GM04503 (cell line): ENCODE results near the gene C16orf96.

Experiments used
- DNase-seq: peaks from one replicate; pipeline ENCODE4 v3.0.0-alpha.2; 2012; ENCODE audit warnings: low read depth

C16orf96 gene

DNA sequence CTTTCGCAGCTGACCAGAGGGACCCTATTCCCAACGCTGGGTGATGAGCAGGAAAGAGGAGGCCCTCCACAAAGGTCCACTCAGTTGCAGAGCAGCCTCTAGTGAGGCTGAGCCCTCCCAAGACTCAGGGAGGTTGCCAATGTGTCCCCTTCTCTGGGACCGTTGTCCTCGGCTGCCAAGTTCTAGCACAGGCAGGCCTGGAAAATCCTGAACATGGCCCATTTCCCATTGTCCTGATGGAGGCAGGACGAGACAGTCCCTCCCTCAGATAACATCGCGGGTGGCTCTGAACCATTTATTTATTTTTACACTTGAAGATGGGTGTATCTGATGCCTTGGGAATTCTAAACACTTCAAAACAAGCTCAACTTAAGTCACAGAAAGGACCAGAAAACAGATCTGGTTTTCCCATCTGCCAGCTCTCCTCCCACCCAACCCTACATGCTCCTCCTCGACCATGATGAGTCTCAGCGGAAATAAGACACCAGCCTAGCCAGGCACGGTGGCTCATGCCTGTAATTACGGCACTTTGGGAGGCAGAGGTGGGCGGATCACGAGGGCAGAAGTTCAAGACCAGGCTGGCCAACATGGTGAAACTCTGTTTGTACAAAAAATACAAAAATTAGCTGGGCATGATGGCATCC lies 30.4 kb upstream of the C16orf96 start:
- DNase-seq: no peak

- no peak for DNase-seq
These were observed 26.8 kb upstream of the C16orf96 start for GRCh38 chr16:4529085-4530060.

DNA sequence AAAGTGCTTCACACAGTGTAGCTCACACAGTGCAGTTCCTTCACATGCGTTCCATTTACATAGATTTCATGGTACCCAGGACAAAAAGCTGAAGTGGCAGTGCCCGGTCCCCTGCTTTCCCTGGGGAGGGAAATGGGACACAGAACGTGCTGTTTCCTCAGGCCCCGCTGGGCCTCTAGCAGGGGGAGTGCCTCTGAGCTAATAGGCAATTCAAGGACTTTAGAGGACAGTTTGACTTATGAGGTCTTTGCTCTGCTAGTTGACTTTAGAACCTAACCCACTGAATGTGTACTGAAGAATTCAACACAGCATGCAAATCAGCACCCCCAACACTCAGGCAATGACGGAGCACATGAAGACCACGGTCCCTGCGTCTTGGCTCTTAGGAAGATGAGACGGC lies 24.3 kb upstream of the C16orf96 start:
- no peak for DNase-seq

- no peak for DNase-seq
These were observed 23.9 kb upstream of the C16orf96 start for GRCh38 chr16:4532238-4532637.

GRCh38 chr16:4533490-4533889 lies 22.6 kb upstream of the C16orf96 start:
- DNase-seq: no peak

- no peak for DNase-seq
These were observed 21.9 kb upstream of the C16orf96 start for GRCh38 chr16:4534151-4534790.

DNA sequence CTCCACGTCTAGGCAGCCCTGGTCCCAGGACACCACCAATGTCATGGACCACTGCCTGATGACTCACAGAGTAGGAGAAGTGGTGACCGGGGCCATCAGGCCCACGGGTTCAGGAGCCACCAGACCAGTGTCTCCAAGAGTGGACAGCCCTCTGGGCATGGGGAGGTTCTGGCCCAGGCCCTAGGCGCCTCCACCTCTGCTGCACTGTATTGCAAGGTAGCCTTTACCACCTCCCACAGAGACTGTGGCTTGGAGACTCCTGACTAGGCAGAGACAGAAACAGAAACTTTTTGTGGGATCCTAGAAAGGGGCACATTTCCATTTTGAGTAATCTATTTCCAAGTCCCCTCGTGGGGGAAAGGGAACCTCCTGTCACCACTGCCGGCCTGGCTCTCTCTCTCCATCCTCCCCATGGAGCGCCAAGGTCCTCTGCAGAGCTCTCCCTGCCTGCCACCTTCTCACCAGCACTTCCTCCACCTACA lies 20.5 kb upstream of the C16orf96 start:
- DNase-seq: no peak

DNA sequence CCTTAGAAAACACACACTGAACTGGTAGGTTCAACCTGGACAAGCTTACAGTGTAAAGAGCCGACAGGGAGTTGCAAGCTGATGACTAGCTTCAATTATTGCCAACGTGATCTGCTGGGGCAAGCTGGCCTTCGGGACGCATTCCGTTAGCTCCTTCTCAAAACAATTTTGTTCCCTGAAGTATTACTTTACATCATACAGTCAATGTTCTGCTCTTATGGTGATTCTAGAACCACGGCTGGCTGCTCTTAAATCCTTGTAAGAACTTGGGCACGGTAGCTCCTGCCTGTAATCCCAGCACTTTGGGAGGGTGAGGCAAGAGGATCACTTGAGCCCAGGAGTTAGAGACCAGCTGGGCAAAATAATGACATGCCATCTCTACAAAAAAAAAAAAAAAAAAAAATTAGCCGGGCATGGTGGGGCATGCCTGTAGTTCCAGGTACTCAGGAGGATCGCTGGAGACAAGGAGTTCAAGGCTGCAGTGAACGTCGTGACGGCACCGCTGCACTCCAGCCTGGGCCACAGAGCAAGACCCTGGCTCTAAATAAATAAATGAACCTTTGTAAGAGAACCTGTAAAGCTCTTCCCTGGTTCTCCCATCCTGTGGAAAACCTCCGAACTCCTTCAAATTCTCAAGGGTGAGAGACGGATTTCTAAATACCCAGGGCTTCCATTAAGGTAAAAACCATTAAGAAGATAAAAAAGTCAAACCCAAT lies 19.6 kb upstream of the C16orf96 start:
- no peak for DNase-seq

GRCh38 chr16:4537376-4538343 lies 18.5 kb upstream of the C16orf96 start:
- no peak for DNase-seq

DNA sequence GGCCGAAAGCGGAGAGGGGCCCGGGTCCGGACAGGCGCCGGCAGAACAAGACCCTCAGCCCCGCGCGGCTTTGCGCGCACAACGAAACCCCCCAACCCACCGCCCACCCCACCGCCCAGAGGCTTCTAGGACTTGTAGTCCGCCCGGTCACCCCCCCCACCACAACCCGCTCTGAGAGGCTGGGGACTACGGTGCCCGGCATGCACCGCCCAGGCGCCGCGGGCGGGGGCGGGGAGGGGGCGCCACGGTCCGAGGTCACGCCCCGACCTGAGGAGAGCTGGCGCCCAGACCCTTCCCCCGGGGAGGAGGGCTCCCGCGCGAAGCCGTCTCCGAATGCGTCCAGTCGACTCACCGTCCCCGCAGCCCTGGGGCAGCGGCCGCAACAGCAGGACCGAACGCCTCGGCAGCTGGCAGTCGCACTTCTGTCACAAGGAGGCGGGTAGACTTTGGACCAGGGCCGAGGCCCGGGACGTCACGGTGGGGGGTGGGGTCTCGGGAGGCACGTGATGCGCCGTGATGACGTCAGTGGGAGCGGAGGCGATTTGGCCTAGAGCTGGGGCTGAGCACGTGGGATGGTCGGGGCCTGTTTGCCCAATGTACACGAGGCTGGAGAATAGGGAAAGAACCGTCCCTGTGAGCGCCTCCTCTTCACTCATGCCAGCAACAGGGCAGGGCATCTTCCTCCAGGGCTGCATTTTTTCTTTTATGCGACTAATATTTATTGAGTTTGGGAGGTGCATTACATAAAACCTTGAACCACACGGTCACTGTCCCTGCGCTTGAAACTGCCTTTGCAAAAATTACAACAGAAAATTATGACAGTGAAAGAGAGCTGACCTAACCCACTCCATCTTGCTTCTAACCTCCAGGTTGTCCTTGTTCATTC lies 17.5 kb upstream of the C16orf96 start, which contains the start of gene CDIP1:
Gene CDIP1, minus strand, starts transcription at position 424 of the 886 bp plus-strand sequence. CDS start 24,643 bp downstream, outside the sequence.
- peak; percentile 61 for DNase-seq

- no peak for DNase-seq
These were observed 16.3 kb upstream of the C16orf96 start for GRCh38 chr16:4539716-4540284.

DNA sequence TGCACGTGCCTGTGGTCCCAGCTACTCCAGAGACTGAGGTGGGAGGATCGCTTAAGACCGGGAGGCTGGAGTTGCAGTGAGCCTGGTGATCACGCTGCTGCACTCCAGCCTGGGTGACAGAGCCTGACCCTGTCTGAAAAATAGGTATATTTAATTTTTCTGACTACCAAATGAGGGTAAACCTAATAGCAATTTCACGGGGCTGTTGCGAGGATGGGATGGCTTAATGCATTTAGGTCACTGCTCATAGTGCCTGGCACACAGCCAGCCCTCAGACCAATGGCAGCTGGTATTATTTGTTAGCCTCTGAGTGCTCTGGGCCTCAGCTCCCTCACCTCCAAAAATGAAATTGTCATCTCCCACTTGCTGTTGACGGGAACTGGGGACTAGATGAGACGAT lies 11.7 kb upstream of the C16orf96 start:
- DNase-seq: no peak

DNA sequence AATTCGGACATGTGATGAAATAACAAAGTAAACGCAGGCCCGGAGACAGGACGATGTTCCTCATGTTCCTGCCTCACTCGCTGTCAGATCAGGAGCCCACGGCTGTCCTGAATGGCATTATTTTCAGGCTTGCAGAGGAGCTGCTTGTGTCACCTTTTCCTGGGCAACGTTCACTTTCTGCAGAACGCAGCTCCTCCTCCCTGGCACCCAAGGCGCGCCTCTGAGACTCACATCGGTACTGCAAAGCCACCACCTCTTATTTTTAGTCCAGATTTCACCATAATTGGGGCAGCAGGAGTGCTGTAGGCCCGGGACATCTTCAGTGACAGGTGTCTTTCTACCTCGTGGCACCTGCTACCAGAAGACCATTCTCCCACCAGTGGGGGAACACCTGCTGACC lies 8.0 kb upstream of the C16orf96 start:
- no peak for DNase-seq

GRCh38 chr16:4550591-4550990 lies 5.5 kb upstream of the C16orf96 start:
- DNase-seq: no peak

DNA sequence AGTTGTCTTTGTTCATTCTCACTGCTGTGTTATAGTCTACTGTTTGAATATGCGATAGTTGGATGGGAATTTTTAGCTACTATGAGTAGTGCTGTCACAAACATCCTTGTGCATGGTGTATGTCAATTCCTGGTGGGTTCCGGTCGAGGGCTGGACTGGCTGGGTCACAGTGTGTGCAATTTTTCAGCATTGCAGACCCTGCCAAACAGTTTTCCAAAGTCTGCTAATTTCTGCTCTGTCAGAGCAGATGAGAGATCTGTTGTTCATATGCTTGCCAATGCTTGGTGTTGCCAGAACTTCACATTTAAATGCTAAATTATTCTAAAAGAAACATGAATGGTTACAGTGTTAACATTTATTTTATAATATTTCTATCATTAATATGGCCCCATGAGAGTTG lies 3.6 kb upstream of the C16orf96 start:
- DNase-seq: no peak

- no peak for DNase-seq
These were observed 440 bp downstream of the C16orf96 start for GRCh38 chr16:4556580-4556979.

- DNase-seq: no peak
These were observed 1.8 kb downstream of the C16orf96 start for GRCh38 chr16:4557973-4558372.

GRCh38 chr16:4561596-4561995 lies 5.5 kb downstream of the C16orf96 start:
- no peak for DNase-seq

GRCh38 chr16:4564661-4565267 lies 8.6 kb downstream of the C16orf96 start:
- DNase-seq: no peak
